Activated CD4-positive, alpha-beta memory T cell treated with anti-CD3 and anti-CD28 coated beads, Interleukin-2, amount 10 ng/mL, durations not matched to agents 7 days and 5 days (primary cell): Measurements from ENCODE around the gene CCDC192. TPM values are rescaled to one million over a fixed set of nuclear protein-coding genes. Genes with fewer than 3 reads are reported as not detected.

Experiments
- CTCF ChIA-PET: fragments of 350-600 bp; sonication (Branson Sonifier 250); formaldehyde crosslinking; loops from one replicate; lab custom pipeline; 2021; ENCODE audit warnings: antibody characterized with exemption, inconsistent platforms; lab: Charles Lee
- POLR2A ChIA-PET: fragments of 350-600 bp; sonication (Branson Sonifier 250); formaldehyde crosslinking; loops from one replicate; lab custom pipeline; 2021; ENCODE audit warnings: antibody characterized with exemption; lab: Charles Lee
- DNase-seq: peaks from one replicate; pipeline ENCODE4 v3.0.0-alpha.2; 2020
- H3K27ac Mint-ChIP-seq: one replicate; pipeline ENCODE4 v1.8.0; 2021; ENCODE audit warnings: mild to moderate bottlenecking, mixed read lengths
- H3K27me3 Mint-ChIP-seq: one replicate; pipeline ENCODE4 v1.8.0; 2021; ENCODE audit warnings: mixed read lengths
- H3K36me3 Mint-ChIP-seq: one replicate; pipeline ENCODE4 v1.8.0; 2021; ENCODE audit warnings: low read depth, mixed read lengths
- H3K4me1 Mint-ChIP-seq: one replicate; pipeline ENCODE4 v1.8.0; 2021; ENCODE audit warnings: mixed read lengths
- H3K4me3 Mint-ChIP-seq: one replicate; pipeline ENCODE4 v1.8.0; 2021; ENCODE audit warnings: mild to moderate bottlenecking, mixed read lengths
- H3K9me3 Mint-ChIP-seq: one replicate; pipeline ENCODE4 v1.8.0; 2021; ENCODE audit warnings: mixed read lengths
- total RNA-seq, 2 experiments: library from RNA; stranded (reverse); gene quantifications; one replicate each; pipeline ENCODE4 v1.2.3, GENCODE V29; 2021

Gene CCDC192
- total RNA-seq, 2 experiments from 2014 or later = not detected

- Mint-ChIP-seq H3K36me3 (no peaks in the 10 kb centered on the region), H3K9me3 (no peaks in the 10 kb centered on the region), H3K27me3 (no peaks in the 10 kb centered on the region), H3K4me3 (no peak overlapping the region), H3K4me1 (no peaks in the 10 kb centered on the region), H3K27ac (no peak overlapping the region)
- DNase-seq = no peak
- ChIA-PET POLR2A (no interaction called here), CTCF (no interaction called here)
Observed at GRCh38 chr5:127979475-127979874, 276.3 kb downstream of the CCDC192 start.

GRCh38 chr5:127980843-127981242 is 277.7 kb downstream of the CCDC192 start:
- Mint-ChIP-seq H3K27me3 (no peaks in the 10 kb centered on the region), H3K4me3 (no peak overlapping the region), H3K27ac (no peak overlapping the region), H3K9me3 (no peaks in the 10 kb centered on the region), H3K4me1 (no peaks in the 10 kb centered on the region), H3K36me3 (no peaks in the 10 kb centered on the region)
- DNase-seq = no peak
- POLR2A ChIA-PET = no interaction called here
- CTCF ChIA-PET = no interaction called here

DNA sequence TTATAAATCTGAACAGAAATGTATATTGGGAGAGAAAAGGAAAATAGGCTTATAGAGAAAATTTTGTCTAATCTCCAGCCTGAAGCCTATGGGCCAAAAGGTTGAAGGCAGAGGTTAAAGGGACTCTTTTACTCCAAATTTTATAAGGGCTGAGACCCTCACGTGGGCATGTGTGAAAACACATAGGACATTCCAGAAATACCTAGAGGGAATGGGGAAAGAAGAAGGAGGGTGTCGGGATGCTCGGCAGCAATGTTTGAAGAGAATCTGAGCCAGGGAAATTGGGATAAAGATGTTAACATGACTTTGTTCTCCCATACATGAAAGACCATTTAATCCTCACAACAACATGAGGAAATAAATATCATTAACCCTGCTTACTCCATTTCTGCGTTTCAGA is 278.3 kb downstream of the CCDC192 start:
- no peaks in the 10 kb centered on the region for H3K36me3 Mint-ChIP-seq
- CTCF ChIA-PET = no interaction called here
- no peaks in the 10 kb centered on the region for H3K9me3 Mint-ChIP-seq
- no peak overlapping the region for H3K27ac Mint-ChIP-seq
- DNase-seq = no peak
- POLR2A ChIA-PET = no interaction called here
- H3K27me3 Mint-ChIP-seq = no peaks in the 10 kb centered on the region
- H3K4me3 Mint-ChIP-seq = no peak overlapping the region
- no peaks in the 10 kb centered on the region for H3K4me1 Mint-ChIP-seq

GRCh38 chr5:127985811-127986325 is 282.7 kb downstream of the CCDC192 start:
- no peaks in the 10 kb centered on the region for H3K9me3 Mint-ChIP-seq
- H3K27ac Mint-ChIP-seq = no peak overlapping the region
- no peaks in the 10 kb centered on the region for H3K4me1 Mint-ChIP-seq
- H3K36me3 Mint-ChIP-seq = no peaks in the 10 kb centered on the region
- no peak for DNase-seq
- ChIA-PET POLR2A (no interaction called here), CTCF (no interaction called here)
- no peak overlapping the region for H3K4me3 Mint-ChIP-seq
- no peaks in the 10 kb centered on the region for H3K27me3 Mint-ChIP-seq

DNA sequence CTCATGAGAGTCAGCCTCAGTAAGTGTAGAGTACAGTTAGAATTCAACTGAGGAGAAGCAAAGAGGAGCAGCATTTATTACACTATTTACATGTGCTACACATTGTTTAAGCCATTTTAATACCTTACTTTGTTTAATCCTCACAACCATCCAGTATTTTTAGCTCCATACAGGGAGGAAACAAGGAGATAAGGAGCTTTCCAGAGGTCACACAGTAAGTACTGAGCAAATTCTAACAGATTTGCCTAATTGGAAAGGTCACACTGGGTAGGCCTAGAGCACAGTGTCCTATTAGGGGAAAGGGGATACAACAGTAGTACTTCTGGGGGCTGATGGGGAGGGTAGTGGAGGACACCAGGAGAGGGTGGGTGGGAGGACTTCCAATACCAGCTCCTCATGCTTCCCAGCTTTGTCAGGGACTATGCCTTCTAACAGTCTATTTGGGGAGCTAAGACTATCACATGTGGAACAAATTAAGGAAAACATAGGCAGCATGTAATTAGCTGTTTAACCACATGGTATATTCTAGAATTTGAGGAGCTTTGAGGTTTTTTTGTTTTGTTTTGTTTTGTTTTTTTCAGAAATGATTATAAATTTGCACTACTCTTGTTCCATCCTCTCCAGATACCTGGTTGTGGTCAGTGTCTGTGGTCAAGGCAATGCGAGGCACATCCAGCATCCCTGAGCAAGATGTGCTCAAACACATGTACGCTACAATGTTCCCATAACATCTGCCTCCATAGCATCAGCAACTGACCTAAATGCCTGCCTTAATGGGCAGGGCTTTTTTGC is 284.4 kb downstream of the CCDC192 start:
- H3K9me3 Mint-ChIP-seq = no peaks in the 10 kb centered on the region
- ChIA-PET CTCF (no interaction called here), POLR2A (no interaction called here)
- H3K27ac Mint-ChIP-seq = no peak overlapping the region
- no peak overlapping the region for H3K4me3 Mint-ChIP-seq
- H3K27me3 Mint-ChIP-seq = no peaks in the 10 kb centered on the region
- no peaks in the 10 kb centered on the region for H3K4me1 Mint-ChIP-seq
- DNase-seq = no peak
- no peaks in the 10 kb centered on the region for H3K36me3 Mint-ChIP-seq

GRCh38 chr5:127988146-127988760 is 285.1 kb downstream of the CCDC192 start:
- ChIA-PET POLR2A (no interaction called here), CTCF (no interaction called here)
- H3K4me1 Mint-ChIP-seq = no peaks in the 10 kb centered on the region
- H3K9me3 Mint-ChIP-seq = no peaks in the 10 kb centered on the region
- H3K36me3 Mint-ChIP-seq = no peaks in the 10 kb centered on the region
- DNase-seq = no peak
- H3K27me3 Mint-ChIP-seq = no peaks in the 10 kb centered on the region
- H3K27ac Mint-ChIP-seq = no peak overlapping the region
- H3K4me3 Mint-ChIP-seq = no peak overlapping the region

Other genes starting within 250 kb of the CCDC192 start
- gene PRRC1, start 185.8 kb upstream of the CCDC192 start, total RNA-seq = 10 to 100 TPM; 44.4 to 47.7 TPM
- gene CTXN3, start 54.3 kb upstream of the CCDC192 start, total RNA-seq = not detected